Fibroblast of upper back skin (primary cell): ENCODE measurements around the gene PIK3R1.

Experiments
- DNase-seq: peaks from one replicate; pipeline ENCODE4 v3.0.0-alpha.2; 2013

Gene PIK3R1

GRCh38 chr5:68253624-68254585, 38.3 kb downstream of the PIK3R1 start:
- peak; percentile 54 for DNase-seq

- DNase-seq, result no peak
Observed at GRCh38 chr5:68254810-68255209, 39.3 kb downstream of the PIK3R1 start.

GRCh38 chr5:68255305-68256120, 40.0 kb downstream of the PIK3R1 start:
- peak; percentile 38 for DNase-seq

- DNase-seq, result no peak
Observed at GRCh38 chr5:68257210-68257609, 41.7 kb downstream of the PIK3R1 start.

- no peak for DNase-seq
Observed at GRCh38 chr5:68258531-68258930, 43.0 kb downstream of the PIK3R1 start.

- DNase-seq, result no peak
Observed at GRCh38 chr5:68259700-68260099, 44.1 kb downstream of the PIK3R1 start.

- no peak for DNase-seq
Observed at GRCh38 chr5:68260467-68260866, 44.9 kb downstream of the PIK3R1 start.

- DNase-seq, result no peak
Observed at GRCh38 chr5:68261169-68261568, 45.6 kb downstream of the PIK3R1 start.

- DNase-seq, result peak; percentile 41
Observed at GRCh38 chr5:68261569-68262065, 46.1 kb downstream of the PIK3R1 start.

- peak; percentile 70 for DNase-seq
Observed at GRCh38 chr5:68264024-68264956, 48.7 kb downstream of the PIK3R1 start.

- DNase-seq, result no peak
Observed at GRCh38 chr5:68265347-68265746, 49.8 kb downstream of the PIK3R1 start.

- DNase-seq, result no peak
Observed at GRCh38 chr5:68265822-68266395, 50.4 kb downstream of the PIK3R1 start.

GRCh38 chr5:68266457-68266856, 50.9 kb downstream of the PIK3R1 start:
- DNase-seq, result no peak

GRCh38 chr5:68267066-68267465, 51.5 kb downstream of the PIK3R1 start:
- no peak for DNase-seq

GRCh38 chr5:68268101-68268851, 52.7 kb downstream of the PIK3R1 start:
- DNase-seq, result no peak

- no peak for DNase-seq
Observed at GRCh38 chr5:68268852-68269130, 53.2 kb downstream of the PIK3R1 start.

- no peak for DNase-seq
Observed at GRCh38 chr5:68269820-68270219, 54.3 kb downstream of the PIK3R1 start.

GRCh38 chr5:68270399-68270975, 54.9 kb downstream of the PIK3R1 start:
- DNase-seq, result no peak

GRCh38 chr5:68271124-68271523, 55.6 kb downstream of the PIK3R1 start:
- DNase-seq, result no peak

- DNase-seq, result no peak
Observed at GRCh38 chr5:68272289-68272688, 56.7 kb downstream of the PIK3R1 start.
